ENCODE data around the gene LAMC2. TPM values are rescaled to one million over a fixed set of nuclear protein-coding genes. Genes with fewer than 3 reads are reported as not detected.

Gene LAMC2
- total RNA-seq, 4 donors from 2014 or later, result 2.6 to 23.3 (median 7.3) TPM

GRCh38 chr1:183281553-183282091 lies 95.6 kb downstream of the LAMC2 start:
- ATAC-seq (ENCODE audit: low FRiP score) (peak; percentile 94), DNase-seq (ENCODE audit: low spot score) (peak; percentile 88)
- TF ChIP-seq CTCF (IDR thresholded peaks at IDR 0.05), result peak in 2 of 3 donors; percentile 68 to 97

- TF ChIP-seq CTCF (IDR thresholded peaks at IDR 0.05), result no peak
- DNase-seq (ENCODE audit: low spot score) (no peak), ATAC-seq (ENCODE audit: low FRiP score) (no peak)
Observed at GRCh38 chr1:183282101-183282855, 96.2 kb downstream of the LAMC2 start.

GRCh38 chr1:183283286-183283685 lies 97.2 kb downstream of the LAMC2 start:
- ATAC-seq (ENCODE audit: low FRiP score) (no peak), DNase-seq (ENCODE audit: low spot score) (no peak)
- no peak for TF ChIP-seq CTCF (IDR thresholded peaks at IDR 0.05)

GRCh38 chr1:183284086-183284485 lies 98.0 kb downstream of the LAMC2 start:
- no peak for TF ChIP-seq CTCF (IDR thresholded peaks at IDR 0.05)
- no peak for ATAC-seq (ENCODE audit: low FRiP score)
- no peak for DNase-seq (ENCODE audit: low spot score)

GRCh38 chr1:183285256-183285655 lies 99.2 kb downstream of the LAMC2 start:
- DNase-seq (ENCODE audit: low spot score) (no peak), ATAC-seq (ENCODE audit: low FRiP score) (no peak)
- TF ChIP-seq CTCF (IDR thresholded peaks at IDR 0.05), result no peak

- ATAC-seq (ENCODE audit: low FRiP score) (no peak), DNase-seq (ENCODE audit: low spot score) (no peak)
- no peak for TF ChIP-seq CTCF (IDR thresholded peaks at IDR 0.05)
Observed at GRCh38 chr1:183285746-183286145, 99.7 kb downstream of the LAMC2 start.

- no peak for TF ChIP-seq CTCF (IDR thresholded peaks at IDR 0.05)
- no peak for DNase-seq (ENCODE audit: low spot score)
- ATAC-seq (ENCODE audit: low FRiP score), result peak; percentile 83
Observed at GRCh38 chr1:183287191-183287675, 101.2 kb downstream of the LAMC2 start.
